Parathyroid adenoma (tissue), 2 donors: ENCODE data around the gene KRTAP10-12.

Experiments used
- H2AFZ ChIP-seq: fragments of 300-600 bp; sonication (generic); one replicate; pipeline ENCODE4 v1.7.0; 2017; ENCODE audit warnings: antibody characterized with exemption, mild to moderate bottlenecking
- H3K27ac ChIP-seq: fragments of 300-600 bp; sonication (generic); one replicate; pipeline ENCODE4 v1.7.0; 2017
- H3K27me3 ChIP-seq: fragments of 300-600 bp; sonication (generic); one replicate; pipeline ENCODE4 v1.7.0; 2017; ENCODE audit warnings: low read length; ENCODE audit not compliant: control insufficient read depth, insufficient read depth
- H3K36me3 ChIP-seq: fragments of 300-600 bp; sonication (generic); one replicate; pipeline ENCODE4 v1.7.0; 2017; ENCODE audit warnings: low read length; ENCODE audit not compliant: control insufficient read depth, insufficient read depth
- H3K4me1 ChIP-seq: fragments of 300-600 bp; sonication (generic); one replicate; pipeline ENCODE4 v1.7.0; 2017; ENCODE audit warnings: control low read depth
- H3K4me2 ChIP-seq: fragments of 300-600 bp; sonication (generic); one replicate; pipeline ENCODE4 v1.7.0; 2017; ENCODE audit warnings: low read length
- H3K4me3 ChIP-seq: fragments of 300-600 bp; sonication (generic); one replicate; pipeline ENCODE4 v1.7.0; 2017; ENCODE audit warnings: low read depth, low read length
- H3K79me2 ChIP-seq: fragments of 300-600 bp; sonication (generic); one replicate; pipeline ENCODE4 v1.7.0; 2017; ENCODE audit warnings: control low read depth
- H3K9ac ChIP-seq: fragments of 300-600 bp; sonication (generic); one replicate; pipeline ENCODE4 v1.7.0; 2017; ENCODE audit warnings: mild to moderate bottlenecking
- H3K9me3 ChIP-seq: fragments of 300-600 bp; sonication (generic); one replicate; pipeline ENCODE4 v1.7.0; 2017; ENCODE audit warnings: low read length; ENCODE audit not compliant: control insufficient read depth
- TF ChIP-seq, protein P1 (sequence below): fragments of 300-600 bp; sonication (generic); IDR thresholded peaks from one replicate; pipeline ENCODE4 v1.7.0; 2017; ENCODE audit warnings: antibody characterized with exemption, mild to moderate bottlenecking
- donor health status: primary hyperparathyroidism.

The KRTAP10-12 gene

GRCh38 chr21:44671911-44672310 is 25.1 kb upstream of the KRTAP10-12 start:
- H3K4me1 ChIP-seq = no peaks in the 10 kb centered on the region
- no peaks in the 10 kb centered on the region for H3K9me3 ChIP-seq
- no peak overlapping the region for H2AFZ ChIP-seq
- no peak overlapping the region for H3K9ac ChIP-seq
- H3K27ac ChIP-seq = no peak overlapping the region
- no peaks in the 10 kb centered on the region for H3K27me3 ChIP-seq
- H3K4me2 ChIP-seq = no peak overlapping the region
- no peak overlapping the region for H3K4me3 ChIP-seq
- no peaks in the 10 kb centered on the region for H3K79me2 ChIP-seq
- TF ChIP-seq, protein P1, sequence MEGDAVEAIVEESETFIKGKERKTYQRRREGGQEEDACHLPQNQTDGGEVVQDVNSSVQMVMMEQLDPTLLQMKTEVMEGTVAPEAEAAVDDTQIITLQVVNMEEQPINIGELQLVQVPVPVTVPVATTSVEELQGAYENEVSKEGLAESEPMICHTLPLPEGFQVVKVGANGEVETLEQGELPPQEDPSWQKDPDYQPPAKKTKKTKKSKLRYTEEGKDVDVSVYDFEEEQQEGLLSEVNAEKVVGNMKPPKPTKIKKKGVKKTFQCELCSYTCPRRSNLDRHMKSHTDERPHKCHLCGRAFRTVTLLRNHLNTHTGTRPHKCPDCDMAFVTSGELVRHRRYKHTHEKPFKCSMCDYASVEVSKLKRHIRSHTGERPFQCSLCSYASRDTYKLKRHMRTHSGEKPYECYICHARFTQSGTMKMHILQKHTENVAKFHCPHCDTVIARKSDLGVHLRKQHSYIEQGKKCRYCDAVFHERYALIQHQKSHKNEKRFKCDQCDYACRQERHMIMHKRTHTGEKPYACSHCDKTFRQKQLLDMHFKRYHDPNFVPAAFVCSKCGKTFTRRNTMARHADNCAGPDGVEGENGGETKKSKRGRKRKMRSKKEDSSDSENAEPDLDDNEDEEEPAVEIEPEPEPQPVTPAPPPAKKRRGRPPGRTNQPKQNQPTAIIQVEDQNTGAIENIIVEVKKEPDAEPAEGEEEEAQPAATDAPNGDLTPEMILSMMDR = no peak
- H3K36me3 ChIP-seq = no peaks in the 10 kb centered on the region

GRCh38 chr21:44677881-44678280 is 19.1 kb upstream of the KRTAP10-12 start:
- Histone ChIP-seq H3K27me3 (no peaks in the 10 kb centered on the region), H2AFZ (no peak overlapping the region), H3K4me2 (no peak overlapping the region), H3K79me2 (no peaks in the 10 kb centered on the region), H3K27ac (no peak overlapping the region), H3K4me1 (no peaks in the 10 kb centered on the region), H3K9ac (no peak overlapping the region), H3K36me3 (no peaks in the 10 kb centered on the region), H3K9me3 (no peaks in the 10 kb centered on the region), H3K4me3 (no peak overlapping the region)
- TF ChIP-seq, protein P1 = no peak

- Histone ChIP-seq H3K27me3 (no peaks in the 10 kb centered on the region), H3K4me1 (no peaks in the 10 kb centered on the region), H3K9me3 (no peaks in the 10 kb centered on the region), H2AFZ (no peak overlapping the region), H3K4me3 (no peak overlapping the region), H3K79me2 (no peaks in the 10 kb centered on the region), H3K4me2 (no peak overlapping the region), H3K27ac (no peak overlapping the region), H3K9ac (no peak overlapping the region), H3K36me3 (no peaks in the 10 kb centered on the region)
- TF ChIP-seq, protein P1 = no peak
Measured at GRCh38 chr21:44681152-44681551, 15.8 kb upstream of the KRTAP10-12 start.

DNA sequence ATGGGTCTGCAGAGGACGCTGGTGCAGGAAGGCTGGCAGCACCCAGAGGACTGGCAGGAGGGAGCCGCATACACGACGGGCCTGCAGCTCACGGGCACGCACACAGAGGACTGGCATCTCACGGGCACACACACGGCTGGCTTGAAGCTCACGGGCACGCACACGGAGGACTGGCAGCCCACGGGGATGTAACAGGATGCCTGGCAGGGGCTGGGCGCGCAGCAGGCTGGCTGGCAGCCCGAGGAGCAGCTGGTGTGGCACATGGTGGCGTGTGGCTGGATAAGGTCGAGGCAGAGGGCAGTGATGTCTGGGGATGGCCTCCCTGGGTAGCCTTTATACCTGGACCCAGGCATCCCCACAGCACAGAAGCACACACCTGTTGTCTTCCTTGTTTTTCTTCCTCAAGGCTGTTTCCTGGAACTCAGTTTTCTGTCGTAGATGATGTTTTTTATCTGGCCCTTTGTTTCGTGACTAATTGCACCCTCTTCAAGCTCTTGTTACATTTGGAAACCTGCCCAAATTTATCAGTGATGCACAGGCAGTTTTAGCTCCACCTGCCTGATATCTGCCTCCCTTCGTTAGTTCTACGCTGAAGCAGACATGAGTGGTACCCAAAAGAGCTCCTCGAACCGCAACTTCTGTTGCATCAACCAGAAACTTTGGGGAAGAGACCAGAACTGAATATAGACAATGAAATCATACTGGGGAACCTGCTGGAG is 15.0 kb upstream of the KRTAP10-12 start, which contains the start of gene KRTAP12-1:
Gene KRTAP12-1, minus strand, starts transcription at position 303 of the 719 bp plus-strand sequence. Its CDS starts 40 bp downstream, at position 263.
- no peaks in the 10 kb centered on the region for H3K27me3 ChIP-seq
- TF ChIP-seq, protein P1 = no peak
- H3K4me3 ChIP-seq = no peak within 1 kb of the TSS
- no peak within 1 kb of the TSS for H3K9ac ChIP-seq
- no peaks in the 10 kb centered on the region for H3K9me3 ChIP-seq
- no peaks in the 10 kb centered on the region for H3K4me1 ChIP-seq
- no peak within 1 kb of the TSS for H3K27ac ChIP-seq
- no peaks in the 10 kb centered on the region for H3K79me2 ChIP-seq
- no peak within 1 kb of the TSS for H2AFZ ChIP-seq
- H3K4me2 ChIP-seq = no peak within 1 kb of the TSS
- no peaks in the 10 kb centered on the region for H3K36me3 ChIP-seq
